GM18873 (cell line): ENCODE measurements around the gene SPCS3.
A peak's percentile ranks its signal among the peaks of the same experiment; 100 is the strongest.
"Not testable (repeated sequence)": the region's sequence is repeated elsewhere in the genome, so short reads cannot be mapped to it uniquely, and the experiment has no call there.

Source experiments
- ATAC-seq: cut with Tn5 transposase; IDR thresholded peaks from one replicate; pipeline ENCODE4 v1.9.1; 2021; ENCODE audit warnings: mild to moderate bottlenecking, moderate library complexity, moderate number of reproducible peaks; ENCODE audit not compliant: unreplicated experiment, low FRiP score

SPCS3 gene

DNA sequence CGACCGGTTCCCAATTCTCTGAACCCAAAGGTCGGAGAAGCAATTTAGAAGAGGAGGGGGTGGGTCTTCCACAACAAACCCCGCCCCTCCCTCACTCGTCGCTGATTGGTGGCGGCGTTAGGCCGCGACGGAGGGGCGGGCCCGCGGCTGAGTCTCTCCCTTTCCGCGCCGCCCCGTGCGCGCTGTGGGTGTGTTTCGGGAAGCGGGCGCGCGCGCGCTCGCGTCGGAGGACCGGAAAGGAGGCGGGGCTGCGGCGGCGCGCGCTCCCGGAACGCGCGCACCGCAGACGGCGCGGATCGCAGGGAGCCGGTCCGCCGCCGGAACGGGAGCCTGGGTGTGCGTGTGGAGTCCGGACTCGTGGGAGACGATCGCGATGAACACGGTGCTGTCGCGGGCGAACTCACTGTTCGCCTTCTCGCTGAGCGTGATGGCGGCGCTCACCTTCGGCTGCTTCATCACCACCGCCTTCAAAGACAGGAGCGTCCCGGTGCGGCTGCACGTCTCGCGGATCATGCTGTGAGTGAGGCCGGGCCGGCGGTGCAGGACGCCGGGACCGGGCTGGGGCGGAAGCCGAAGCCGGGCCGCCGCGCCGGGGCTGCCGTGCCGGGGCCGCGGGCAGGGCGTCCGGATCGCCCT is at the start of gene SPCS3:
Gene SPCS3, plus strand, starts transcription at position 263 of the 636 bp plus-strand sequence. Its CDS starts 111 bp downstream, at position 374.
- ATAC-seq = peak; percentile 77

DNA sequence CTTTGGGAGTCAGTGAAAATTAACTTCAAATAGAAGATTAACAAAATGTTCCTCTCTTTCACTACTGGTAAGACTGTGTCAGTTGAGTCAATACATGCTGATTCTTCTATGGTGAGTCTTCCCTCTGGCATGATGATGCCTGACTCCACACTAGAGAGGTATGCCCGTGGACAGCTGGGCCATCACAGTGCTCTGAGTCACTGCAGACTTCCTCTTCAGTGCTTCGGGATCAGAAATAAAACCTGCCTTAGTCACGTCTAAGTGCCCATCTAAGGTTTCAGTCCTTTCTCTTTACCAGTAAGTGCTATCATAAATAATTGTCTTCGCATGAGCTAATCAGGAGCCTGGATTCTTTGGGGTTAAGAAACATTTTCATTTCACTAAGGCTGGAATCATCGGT is 49.1 kb upstream of the SPCS3 start:
- ATAC-seq = no peak

DNA sequence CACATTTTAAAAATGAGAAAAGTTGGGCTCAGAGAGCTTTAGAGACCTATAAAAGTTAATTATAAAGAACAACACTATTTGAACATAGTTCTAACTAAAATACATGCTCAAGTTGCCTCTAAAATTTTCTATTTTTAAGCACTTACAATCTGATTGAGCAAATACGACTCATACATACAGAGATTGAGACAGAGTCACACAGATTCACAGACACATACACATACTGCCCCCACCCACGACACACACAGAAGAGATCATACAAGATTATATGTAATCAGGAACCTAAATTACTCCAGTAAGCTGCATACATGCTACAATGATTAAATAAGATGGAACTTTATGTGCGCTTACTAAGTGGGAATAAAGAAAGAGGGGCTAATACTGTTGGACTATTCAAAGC is 48.0 kb upstream of the SPCS3 start:
- no peak for ATAC-seq

DNA sequence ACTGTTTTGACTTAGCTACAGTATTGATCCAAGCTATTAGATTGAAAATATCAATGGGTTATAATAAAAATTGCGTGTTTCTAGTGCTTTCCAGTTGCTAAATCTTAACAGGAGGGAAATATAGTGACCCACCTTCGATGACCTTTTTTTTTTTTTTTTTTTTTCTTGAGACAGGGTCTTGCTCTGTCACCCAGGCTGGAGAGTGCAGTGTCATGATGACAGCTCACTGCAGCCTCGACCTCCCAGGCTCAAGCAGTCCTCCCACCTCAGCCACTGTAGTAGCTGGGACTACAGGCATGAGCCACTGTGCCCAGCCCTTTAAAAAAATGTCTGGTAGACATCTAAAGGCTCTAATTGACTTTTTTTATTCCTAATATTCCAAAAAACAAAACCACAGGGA is 47.0 kb upstream of the SPCS3 start:
- no peak for ATAC-seq

DNA sequence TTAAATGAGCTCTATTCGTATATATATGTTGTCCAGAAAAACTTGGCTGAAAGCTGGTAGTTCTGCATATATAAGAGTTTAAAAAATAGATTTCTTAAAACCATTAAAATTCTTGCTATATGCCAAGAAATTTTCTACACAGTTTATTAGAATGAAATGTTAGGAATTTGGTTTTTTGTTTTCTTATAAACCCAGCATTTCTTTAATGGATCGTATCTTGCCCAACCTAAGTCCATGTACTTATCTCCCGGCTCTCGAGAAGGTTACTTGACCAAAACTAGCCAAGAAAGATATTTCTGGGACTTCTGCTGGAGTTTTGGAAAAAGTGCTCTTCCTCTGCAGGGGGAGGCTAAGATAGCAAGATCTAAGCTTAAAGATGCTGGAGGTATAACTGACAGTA is 46.0 kb upstream of the SPCS3 start:
- ATAC-seq = no peak

DNA sequence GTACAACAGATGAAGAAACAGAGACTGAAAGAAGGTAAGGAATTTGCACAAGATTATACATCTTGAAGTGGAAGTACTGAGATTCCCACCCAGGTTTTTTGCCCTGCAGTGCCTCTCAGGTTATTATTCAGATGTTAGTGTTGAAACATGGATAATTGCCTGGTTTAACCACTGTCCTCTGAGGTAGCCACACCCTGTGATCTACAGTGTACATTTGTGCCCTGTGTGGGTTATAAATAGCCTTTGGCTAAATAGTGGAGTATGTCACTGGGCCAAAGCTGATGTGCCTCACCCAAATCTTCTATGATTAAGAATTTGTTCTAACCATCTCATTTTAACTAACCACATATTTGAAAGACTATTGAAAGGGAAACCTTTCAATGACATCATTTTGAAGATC is 45.3 kb upstream of the SPCS3 start:
- ATAC-seq = no peak

DNA sequence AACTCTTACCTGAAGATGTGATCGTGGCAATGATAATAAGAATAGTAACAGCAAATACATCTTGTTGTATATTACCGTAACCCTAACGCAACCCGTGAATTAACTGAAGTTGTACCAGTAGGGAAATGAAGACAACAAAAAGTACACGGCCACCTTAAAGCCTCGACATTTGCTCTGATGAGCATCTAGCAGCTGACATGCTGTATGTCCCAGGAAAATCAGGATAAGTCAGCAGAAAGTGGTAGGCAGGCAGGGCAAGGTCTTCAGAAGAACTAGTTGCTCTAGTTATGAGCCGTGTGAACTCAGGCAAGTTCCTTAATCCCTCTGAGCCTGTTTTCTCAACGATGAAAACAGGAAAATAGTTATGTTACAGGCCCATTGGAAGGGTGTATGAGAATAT is 43.1 kb upstream of the SPCS3 start:
- no peak for ATAC-seq

DNA sequence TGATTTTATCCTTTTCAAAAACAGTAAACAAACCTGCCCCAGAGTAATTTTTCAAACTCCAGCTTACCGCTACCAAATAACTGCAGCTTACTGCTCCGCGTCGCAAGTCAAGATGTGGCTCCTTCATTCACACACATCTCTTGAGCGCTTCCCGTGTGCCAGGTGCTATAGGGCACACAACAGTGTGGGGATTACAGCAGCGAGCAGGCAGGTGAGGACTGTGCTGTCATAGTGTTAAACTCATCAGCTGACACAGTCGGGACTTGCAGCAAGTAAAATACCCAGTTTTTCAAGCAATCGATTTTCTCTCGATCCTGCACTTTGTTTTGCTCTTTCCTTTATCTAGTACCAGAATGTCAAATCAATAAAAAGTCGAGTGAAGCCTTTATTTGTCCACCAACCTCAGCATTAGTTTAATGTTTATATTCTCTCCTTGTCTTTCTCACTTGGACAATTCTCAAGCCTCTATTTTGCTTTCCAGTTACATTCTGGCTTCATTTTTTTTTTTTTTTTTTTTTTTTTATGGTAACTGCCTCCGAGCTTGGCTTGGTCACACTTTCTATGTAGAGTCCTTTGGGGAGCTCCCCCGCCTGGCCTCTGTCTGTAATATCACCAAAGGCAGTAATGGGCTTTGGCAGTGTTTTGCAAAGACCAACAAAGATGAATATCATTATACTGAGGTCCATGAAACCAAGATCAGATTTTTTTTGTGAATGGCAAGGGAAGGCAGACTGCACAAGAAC is 42.4 kb upstream of the SPCS3 start:
- ATAC-seq = peak; percentile 53

DNA sequence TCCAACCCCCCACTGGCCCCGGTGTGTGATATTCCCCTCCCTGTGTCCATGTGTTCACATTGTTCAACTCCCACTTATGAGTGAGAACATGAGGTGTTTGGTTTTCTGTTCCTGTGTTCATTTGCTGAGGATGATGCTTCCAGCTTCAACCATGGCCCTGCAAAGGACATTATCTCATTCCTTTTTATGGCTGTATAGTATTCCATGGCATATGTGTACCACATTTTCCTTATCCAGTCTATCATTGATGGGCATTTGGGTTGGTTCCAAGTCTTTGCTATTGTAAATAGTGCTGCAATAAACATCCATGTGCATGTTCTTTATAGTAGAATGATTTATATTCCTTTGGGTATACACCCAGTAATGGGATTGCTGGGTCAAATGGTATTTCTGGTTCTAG is 40.2 kb upstream of the SPCS3 start:
- not testable (repeated sequence) for ATAC-seq

DNA sequence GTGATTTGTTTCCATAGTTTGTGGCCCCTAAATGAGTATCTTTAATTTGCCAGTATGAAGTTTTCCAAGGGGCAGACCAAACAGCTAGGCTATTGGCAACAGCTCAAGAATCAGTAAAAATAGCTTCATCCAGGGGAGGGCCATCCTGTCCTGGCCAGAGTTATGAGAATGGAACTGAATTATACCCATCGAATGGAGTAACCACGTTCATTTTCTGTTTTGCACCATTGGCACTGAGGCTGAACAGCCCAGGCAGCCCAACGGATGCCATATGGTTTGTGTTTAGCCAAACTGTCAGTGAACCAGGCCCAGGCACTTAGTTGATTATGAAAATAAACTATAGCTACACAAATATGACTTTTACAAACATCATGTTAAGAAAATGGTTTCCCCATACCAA is 33.0 kb upstream of the SPCS3 start:
- ATAC-seq = no peak

DNA sequence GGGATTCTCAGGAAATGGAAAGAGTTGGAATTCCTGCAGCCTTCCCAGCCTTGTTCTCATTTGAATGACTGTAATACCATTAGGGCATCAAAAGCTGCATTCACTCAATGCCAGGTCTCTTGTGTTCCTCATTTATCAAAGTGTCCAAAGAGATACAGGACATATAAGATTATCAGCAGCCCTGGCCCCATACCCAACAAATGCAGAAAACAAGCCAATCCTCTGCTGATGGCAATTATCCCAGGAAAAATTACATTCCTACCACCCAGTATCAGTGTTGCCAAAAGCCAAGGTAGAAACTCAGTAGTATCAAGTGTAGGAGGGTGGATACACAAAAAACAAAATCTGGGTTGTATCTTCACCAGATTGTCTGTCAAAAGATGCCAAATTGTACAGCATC is 32.2 kb upstream of the SPCS3 start:
- no peak for ATAC-seq

DNA sequence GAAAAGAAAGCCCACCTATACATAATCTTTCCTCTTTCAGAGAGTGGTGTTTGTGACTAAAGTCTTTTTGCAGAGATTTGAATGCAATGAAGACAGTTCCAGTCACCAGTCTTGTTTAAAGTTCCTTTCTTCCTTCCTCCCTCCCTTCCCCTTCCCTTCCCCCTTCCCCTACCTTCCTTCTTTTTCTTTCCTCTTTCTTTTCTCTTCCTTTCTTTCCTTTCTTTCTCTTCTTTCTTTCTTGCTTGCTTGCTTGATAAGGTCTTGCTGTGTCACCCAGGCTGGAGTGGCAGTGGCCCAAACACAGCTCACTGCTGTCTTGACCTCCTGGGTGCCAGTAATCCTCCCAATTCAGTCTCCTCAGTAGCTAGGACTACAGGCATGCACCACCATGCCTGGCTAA is 31.7 kb upstream of the SPCS3 start:
- no peak for ATAC-seq

DNA sequence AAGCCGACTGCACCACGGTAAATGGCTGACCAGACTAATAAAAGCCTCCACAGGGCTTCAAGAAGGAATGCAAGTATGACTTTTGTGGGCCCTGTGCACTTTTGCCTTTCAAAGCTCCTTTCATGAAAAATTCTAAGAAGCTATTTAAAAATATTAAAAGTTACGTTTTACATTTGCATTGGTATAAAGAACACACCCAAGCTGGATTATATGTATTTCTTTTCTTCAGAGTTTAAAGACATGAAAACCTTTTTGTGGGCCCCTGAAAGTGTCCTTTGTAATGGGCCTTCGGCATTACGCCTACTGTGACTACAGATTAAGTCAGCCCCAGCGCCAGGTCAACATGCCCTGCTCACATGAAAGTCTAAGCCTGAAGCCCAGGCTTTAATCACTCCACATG is 30.2 kb upstream of the SPCS3 start:
- no peak for ATAC-seq

DNA sequence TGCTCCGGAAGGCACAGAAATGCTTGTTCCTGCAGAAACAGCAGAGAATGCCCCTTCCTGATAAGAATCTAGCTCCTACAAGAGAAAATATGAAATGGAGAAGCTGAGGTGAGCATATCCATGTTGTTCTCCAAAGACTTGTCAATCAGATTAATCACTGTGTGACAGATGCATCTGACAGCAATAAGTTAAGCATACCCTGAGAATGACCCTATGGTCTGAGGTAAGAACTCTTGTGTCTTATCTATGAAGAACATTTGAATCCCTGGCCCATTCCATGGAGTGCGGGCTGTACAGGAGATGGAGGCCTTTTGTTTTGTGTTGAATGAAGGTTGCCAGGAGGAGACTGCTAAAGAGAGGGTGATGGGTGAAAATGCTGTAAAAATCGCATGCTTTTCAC is 29.2 kb upstream of the SPCS3 start:
- no peak for ATAC-seq

DNA sequence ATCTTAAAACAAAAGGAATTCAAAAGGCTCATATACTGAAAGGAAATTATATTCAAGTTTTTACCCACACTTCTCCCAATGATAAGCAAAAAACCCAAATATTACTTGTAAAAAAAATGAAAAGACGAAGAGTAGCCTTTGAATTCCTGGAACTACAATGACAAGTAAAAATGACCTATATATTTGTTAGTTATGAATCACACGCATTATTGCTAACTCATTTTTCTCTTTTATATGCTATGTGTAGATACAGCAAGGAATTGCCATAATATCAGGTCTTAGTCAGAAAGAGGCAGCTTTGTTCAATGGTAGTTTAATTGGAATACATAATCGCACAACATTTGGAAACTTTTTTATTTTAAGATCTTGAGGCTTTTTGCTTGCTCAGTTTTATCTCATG is 28.0 kb upstream of the SPCS3 start:
- no peak for ATAC-seq

DNA sequence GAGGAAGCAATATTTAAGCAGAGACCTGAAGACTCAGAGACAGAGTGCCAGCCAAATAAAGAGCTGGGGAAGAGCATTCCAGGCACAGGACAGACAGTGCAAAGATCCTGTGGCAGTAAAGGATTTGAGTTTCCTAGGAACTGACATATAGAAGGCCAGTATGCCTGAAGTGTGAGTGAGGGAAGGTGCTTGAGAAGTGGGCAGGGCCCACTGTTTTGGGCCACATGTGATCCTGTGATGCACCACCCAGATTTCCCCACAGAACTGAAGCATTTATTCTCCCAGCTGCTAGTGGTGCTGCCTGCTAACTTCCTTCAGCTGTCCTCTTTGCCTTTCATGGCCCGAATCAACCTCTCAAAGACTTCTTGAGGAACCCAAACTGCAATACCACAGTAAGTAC is 26.8 kb upstream of the SPCS3 start:
- ATAC-seq = no peak

DNA sequence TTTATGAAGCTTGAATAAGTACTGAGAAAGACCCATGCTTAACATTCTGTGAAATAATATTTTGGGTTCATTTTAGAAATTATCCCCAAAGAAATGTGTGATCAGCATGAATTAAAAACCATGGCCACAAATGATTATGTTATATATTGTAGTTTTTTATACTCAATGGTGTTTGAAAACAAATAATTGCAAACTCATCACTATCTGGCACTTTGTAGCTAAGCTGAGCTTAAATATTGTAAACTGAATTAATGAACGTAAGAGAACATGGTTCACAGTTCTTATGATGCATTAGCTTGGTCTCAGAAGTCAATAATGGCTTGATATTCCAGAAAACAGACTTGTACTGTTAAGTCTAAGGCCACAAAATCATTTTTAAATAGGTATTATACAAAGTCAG is 26.1 kb upstream of the SPCS3 start:
- no peak for ATAC-seq

DNA sequence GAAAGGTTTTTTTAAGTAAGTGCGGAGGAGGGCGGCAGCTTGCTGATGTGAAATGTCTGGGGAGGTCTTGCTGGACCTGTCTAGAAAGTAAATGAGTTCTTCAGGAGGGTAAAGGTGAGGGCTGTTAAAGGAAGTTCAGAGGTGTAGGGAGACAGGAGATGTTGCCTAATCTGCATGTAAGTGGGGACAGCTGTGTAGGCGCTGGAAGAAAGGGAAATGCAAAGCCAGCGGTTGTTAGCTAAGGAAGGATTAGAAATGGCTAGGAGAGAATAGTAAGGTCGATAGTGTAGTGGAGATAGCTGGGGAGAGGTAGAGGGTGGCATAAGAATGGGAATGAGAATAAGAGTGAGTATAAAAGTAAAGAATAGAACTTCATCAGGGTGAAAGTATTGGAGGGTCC is 23.9 kb upstream of the SPCS3 start:
- ATAC-seq = not testable (repeated sequence)

DNA sequence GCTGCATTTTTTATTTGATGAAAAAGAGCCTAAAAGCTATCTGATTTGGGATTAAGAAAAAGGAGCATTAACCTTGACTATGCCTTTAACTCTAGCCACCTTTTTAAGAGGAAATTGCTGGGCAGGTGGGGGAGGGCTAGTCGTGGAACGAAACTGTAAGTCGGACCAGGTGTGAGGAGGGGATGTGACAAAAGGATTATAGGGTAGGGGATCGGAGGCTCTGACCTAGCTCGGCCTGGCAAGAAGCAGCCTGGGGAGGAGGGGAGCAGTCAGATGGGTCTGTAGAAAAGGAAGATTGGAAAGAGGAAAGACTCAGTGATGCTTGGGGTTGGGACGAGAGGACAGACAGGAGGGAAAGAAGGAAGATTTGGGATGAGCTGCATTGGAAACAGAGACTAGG is 21.1 kb upstream of the SPCS3 start:
- no peak for ATAC-seq

DNA sequence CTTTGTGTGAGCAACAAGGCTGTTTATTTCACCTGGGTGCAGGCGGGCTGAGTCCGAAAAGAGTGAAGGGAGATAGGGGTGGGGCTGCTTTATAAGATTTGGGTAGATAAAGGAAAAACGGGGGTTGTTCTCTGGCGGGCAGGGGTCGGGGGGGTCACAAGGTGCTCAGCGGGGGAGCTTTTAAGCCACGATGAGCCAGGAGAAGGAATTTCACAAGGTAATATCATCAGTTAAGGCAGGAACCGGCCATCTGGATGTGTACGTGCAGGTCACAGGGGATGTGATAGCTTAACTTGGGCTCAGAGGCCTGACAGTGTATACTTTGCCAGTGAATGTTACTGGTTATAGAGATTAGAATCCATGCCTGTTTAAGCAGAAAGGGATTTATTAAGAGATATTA is 19.7 kb upstream of the SPCS3 start:
- ATAC-seq = no peak

DNA sequence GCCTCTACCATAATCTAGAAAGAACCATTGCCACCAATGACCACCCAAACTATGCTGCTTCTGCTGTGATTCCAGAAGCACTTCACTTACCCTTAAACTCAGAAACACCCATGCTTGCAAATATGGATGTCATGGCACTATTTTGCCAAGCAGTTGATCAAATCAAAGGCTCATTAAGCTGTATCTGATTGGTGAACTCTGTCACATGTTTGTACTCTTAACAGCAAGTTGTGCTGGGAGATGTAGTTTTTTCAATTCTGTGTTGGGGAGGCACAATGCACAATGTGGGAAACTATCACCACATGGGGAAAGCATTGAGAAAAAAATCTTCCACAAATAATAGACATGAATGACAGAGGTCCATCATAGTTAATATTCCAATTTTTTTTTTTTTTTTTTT is 19.2 kb upstream of the SPCS3 start:
- no peak for ATAC-seq
